HCT116 (cell line): ENCODE measurements around the gene SYNE3. TPM values are rescaled to one million over a fixed set of nuclear protein-coding genes. Genes with fewer than 3 reads are reported as not detected.

Experiments
- ATAC-seq: fragments of 200-7000 bp; cut with Tn5 transposase; 2 replicates; pipeline ENCODE4 v1.9.1; 2020; ENCODE audit warnings: mild to moderate bottlenecking, moderate library complexity
- BruUV-seq: library from RNA; stranded (reverse); fragments of 400-500 nt; replicated peaks from 2 replicates; lab custom pipeline; 2021; lab: Mats Ljungman, UMichigan
- CTCF ChIA-PET: fragments of 300-600 bp; sonication (Branson Sonifier 250); formaldehyde crosslinking; loops from one replicate; lab custom pipeline; 2021; ENCODE audit warnings: antibody characterized with exemption; lab: Charles Lee
- POLR2A ChIA-PET: fragments of 300-600, 350-600 bp; sonication (Branson Sonifier 250); formaldehyde crosslinking; loops from one replicate; lab custom pipeline; 2021; ENCODE audit warnings: antibody characterized with exemption; lab: Charles Lee
- RAD21 ChIA-PET, 2 experiments: fragments of 300-600 bp; sonication (Branson Sonifier 250); formaldehyde crosslinking; loops; one replicate each; lab custom pipeline; 2023; ENCODE audit warnings: low total read pairs in 2 of 2; ENCODE audit not compliant: uncharacterized antibody in 2 of 2, unreplicated experiment in 2 of 2, low non-redundant PET in 1 of 2; lab: Charles Lee
- DNase-seq: peaks from one replicate; pipeline ENCODE4 v3.0.0-alpha.2; 2010; ENCODE audit warnings: low read depth, low spot score
- H2AFZ ChIP-seq: fragments of 200-600 bp; shearing (Covaris generic), sonication (generic); 2 replicates; pipeline ENCODE4 v1.6.1; 2017; ENCODE audit warnings: low read depth, mixed run types, mixed read lengths, antibody characterized with exemption, low read length; ENCODE audit not compliant: poor library complexity, severe bottlenecking
- H3K27ac ChIP-seq: 2 replicates; pipeline ENCODE4 v1.5.1; 2012; ENCODE audit warnings: low read depth, low read length
- H3K27me3 ChIP-seq: fragments of 200-600 bp; sonication (generic); 2 replicates; pipeline ENCODE4 v1.6.1; 2016; ENCODE audit warnings: mixed run types, low read length, mixed read lengths; ENCODE audit not compliant: insufficient read depth
- H3K36me3 ChIP-seq, 2 experiments: fragments of 200-500 bp in 1 of 2; fragments of 200-600 bp in 1 of 2; sonication (Bioruptor generic) in 1 of 2; sonication (generic) in 1 of 2; 2 replicates each; pipeline versions ENCODE4 v1.5.1 to v1.6.1; 2014 to 2016; ENCODE audit warnings: low read length in 2 of 2, inconsistent platforms in 1 of 2, mixed read lengths in 1 of 2, mixed run types in 1 of 2; ENCODE audit not compliant: insufficient read depth in 2 of 2, control insufficient read depth in 1 of 2
- H3K4me1 ChIP-seq, 2 experiments: fragments of 200-600 bp in 1 of 2; sonication (generic) in 1 of 2; 2 replicates each; pipeline versions ENCODE4 v1.5.1 to v1.6.1; 2012 to 2017; ENCODE audit warnings: low read length in 2 of 2, inconsistent platforms in 1 of 2, mild to moderate bottlenecking in 1 of 2, mixed read lengths in 1 of 2, mixed run types in 1 of 2, moderate library complexity in 1 of 2; ENCODE audit not compliant: insufficient read depth in 2 of 2, control insufficient read depth in 1 of 2
- H3K4me2 ChIP-seq: fragments of 200-600 bp; sonication (generic); 2 replicates; pipeline ENCODE4 v1.6.1; 2017; ENCODE audit warnings: mixed run types, low read length, mixed read lengths
- H3K4me3 ChIP-seq, 2 experiments: fragments of 200-600 bp in 1 of 2; sonication (generic) in 1 of 2; replicated peaks in 1 of 2; 2 replicates each; pipeline ENCODE4 v1.5.1; 2011 to 2016; ENCODE audit warnings: low read length in 2 of 2, control low read depth in 1 of 2, low read depth in 1 of 2, mild to moderate bottlenecking in 1 of 2, mixed read lengths in 1 of 2, mixed run types in 1 of 2
- H3K79me2 ChIP-seq: fragments of 200-600 bp; sonication (generic); 2 replicates; pipeline ENCODE4 v1.6.1; 2017; ENCODE audit warnings: mild to moderate bottlenecking, mixed run types, low read length, moderate library complexity, mixed read lengths; ENCODE audit not compliant: insufficient read depth
- H3K9ac ChIP-seq: fragments of 200-600 bp; sonication (generic); 2 replicates; pipeline ENCODE4 v1.6.1; 2016; ENCODE audit warnings: low read length, mixed read lengths
- H3K9me2 ChIP-seq: fragments of 200-600 bp; sonication (generic), shearing (Covaris generic); 2 replicates; pipeline ENCODE4 v1.6.1; 2017; ENCODE audit warnings: mixed run types, mild to moderate bottlenecking, moderate library complexity; ENCODE audit not compliant: insufficient read depth
- H3K9me3 ChIP-seq, 2 experiments: fragments of 200-500 bp in 1 of 2; fragments of 200-600 bp in 1 of 2; sonication (Bioruptor generic) in 1 of 2; sonication (generic) in 1 of 2; 2 replicates each; pipeline ENCODE4 v1.6.1; 2014 to 2017; ENCODE audit warnings: low read length in 2 of 2, mixed read lengths in 2 of 2, inconsistent platforms in 1 of 2, low read depth in 1 of 2, mild to moderate bottlenecking in 1 of 2, mixed run types in 1 of 2, moderate library complexity in 1 of 2; ENCODE audit not compliant: control insufficient read depth in 1 of 2, insufficient read depth in 1 of 2
- H4K20me1 ChIP-seq: fragments of 200-600 bp; sonication (generic), shearing (Covaris generic); 2 replicates; pipeline ENCODE4 v1.6.1; 2017; ENCODE audit warnings: mixed run types, mild to moderate bottlenecking, moderate library complexity; ENCODE audit not compliant: insufficient read depth
- ATF3 ChIP-seq: IDR thresholded peaks from 2 replicates; pipeline ENCODE4 v1.6.1; 2012
- ELF1 ChIP-seq: IDR thresholded peaks from 2 replicates; pipeline ENCODE4 v1.6.1; 2012; ENCODE audit warnings: low read depth, borderline replicate concordance
- POLR2AphosphoS5 ChIP-seq: IDR thresholded peaks from 2 replicates; pipeline ENCODE4 v1.6.1; 2011; ENCODE audit warnings: mild to moderate bottlenecking, low read depth, low read length, moderate library complexity
- RAD21 ChIP-seq: IDR thresholded peaks from 2 replicates; pipeline ENCODE4 v1.6.1; 2012; ENCODE audit warnings: low read depth, mild to moderate bottlenecking
- SIN3A ChIP-seq: IDR thresholded peaks from 2 replicates; pipeline ENCODE4 v1.6.1; 2012; ENCODE audit warnings: low read depth
- SRF ChIP-seq: IDR thresholded peaks from 2 replicates; pipeline ENCODE4 v1.6.1; 2012; ENCODE audit warnings: low read depth
- TCF7L2 ChIP-seq: IDR thresholded peaks from 2 replicates; pipeline ENCODE4 v1.7.0; 2011; ENCODE audit warnings: borderline replicate concordance, inconsistent platforms; ENCODE audit not compliant: insufficient read depth, insufficient read length; ENCODE audit errors: extremely low read depth
- YY1 ChIP-seq: IDR thresholded peaks from 2 replicates; pipeline ENCODE4 v1.6.1; 2011; ENCODE audit warnings: low read length, low read depth, moderate library complexity, mild to moderate bottlenecking; ENCODE audit not compliant: insufficient replicate concordance; ENCODE audit errors: extremely low read depth
- ZNF274 ChIP-seq: fragments of 200-500 bp; sonication (Bioruptor generic); IDR thresholded peaks from 2 replicates; pipeline ENCODE4 v1.6.1; 2014; ENCODE audit warnings: mild to moderate bottlenecking, low read depth, low read length, inconsistent platforms
- intact Hi-C: fragments of 100-400 bp; cut with micrococcal nuclease; formaldehyde crosslinking; loops from 2 replicates; pipeline ENCODE4 v1.10.0; 2022
- total RNA-seq: library from RNA; stranded (reverse); gene quantifications from one replicate; pipeline ENCODE4 v1.2.1, GENCODE V29; 2021; ENCODE audit not compliant: unreplicated experiment

Gene SYNE3
- total RNA-seq, 1 experiment from 2014 or later, result 3.6 TPM

- H3K4me2 ChIP-seq, result no peak overlapping the region
- H3K9me3 ChIP-seq, result no peaks in the 10 kb centered on the region
- TF ChIP-seq SRF, result no peak
- TF ChIP-seq SIN3A, result no peak
- TF ChIP-seq ELF1, result no peak
- no peak for TF ChIP-seq TCF7L2
- no peak for TF ChIP-seq YY1
- TF ChIP-seq ZNF274, result no peak
- TF ChIP-seq RAD21, result no peak
- TF ChIP-seq POLR2AphosphoS5, result no peak
- no peak for TF ChIP-seq ATF3
- no peaks in the 10 kb centered on the region for H3K9me2 ChIP-seq
- peaks cover 8 to 12% of the 10 kb centered on the region in 2 experiments; a peak in 2 of 4 replicates for H3K4me1 ChIP-seq
- intact Hi-C loops, result no loop called here
- DNase-seq (no peak), ATAC-seq (no peak)
- H3K27me3 ChIP-seq, result no peaks in the 10 kb centered on the region
- 0 out of 4 replicates have a peak, but pooled peaks cover 0 to 5% of the 10 kb centered on the region in 2 experiments for H3K36me3 ChIP-seq
- H3K27ac ChIP-seq, result no peak overlapping the region
- no peak overlapping the region for H3K4me3 ChIP-seq
- ChIA-PET RAD21 (no interaction called here), CTCF (interaction anchor here (1.5 kb wide), 1 partner anchor 13 kb away, joined by 5 read pairs; no protein-coding TSS in a partner anchor), POLR2A (no interaction called here)
- H4K20me1 ChIP-seq, result peaks cover 12% of the 10 kb centered on the region; the same call in 1 of the 2 replicates
- no peak overlapping the region for H2AFZ ChIP-seq
- H3K79me2 ChIP-seq, result peaks cover 84% of the 10 kb centered on the region
- BruUV-seq, result no TSS peak
- H3K9ac ChIP-seq, result no peak overlapping the region
Observed at GRCh38 chr14:95540236-95540855, 23.9 kb upstream of the SYNE3 start.
